Fibroblast of peridontal ligament (primary cell): ENCODE results near the gene PMP22.
A peak's percentile ranks its signal among the peaks of the same experiment; 100 is the strongest.
"Not testable (repeated sequence)": the region's sequence is repeated elsewhere in the genome, so short reads cannot be mapped to it uniquely, and the experiment has no call there.

Source experiments
- DNase-seq: peaks from one replicate; pipeline ENCODE4 v3.0.0-alpha.2; 2010; ENCODE audit errors: extremely low read depth

Gene PMP22

GRCh38 chr17:15210247-15210646 lies 54.9 kb downstream of the PMP22 start:
- no peak for DNase-seq

- not testable (repeated sequence) for DNase-seq
These were observed 62.1 kb downstream of the PMP22 start for GRCh38 chr17:15203062-15203461.

GRCh38 chr17:15200574-15200973 lies 64.6 kb downstream of the PMP22 start:
- DNase-seq = not testable (repeated sequence)

GRCh38 chr17:15197229-15197628 lies 67.9 kb downstream of the PMP22 start:
- DNase-seq = no peak

DNA sequence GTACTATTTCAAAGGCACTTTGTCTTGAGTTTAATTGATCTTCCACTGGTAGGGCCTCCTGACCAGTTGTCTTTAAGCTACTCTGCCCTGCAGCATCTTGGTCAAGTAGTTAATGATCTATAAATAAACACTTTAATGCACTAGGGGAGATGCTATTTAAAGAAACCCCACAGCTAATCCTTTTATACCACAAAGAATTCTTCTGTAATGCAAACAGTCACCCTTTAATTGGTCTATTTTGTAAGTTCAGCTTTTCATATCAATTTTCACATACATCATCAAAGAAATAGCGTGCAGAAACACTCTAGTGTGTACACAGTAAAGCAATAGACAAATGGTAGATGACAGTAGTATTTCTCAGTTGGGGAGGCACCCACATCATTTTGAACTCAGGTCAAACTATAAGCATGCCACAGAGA lies 70.3 kb downstream of the PMP22 start:
- peak; percentile 83 for DNase-seq

DNA sequence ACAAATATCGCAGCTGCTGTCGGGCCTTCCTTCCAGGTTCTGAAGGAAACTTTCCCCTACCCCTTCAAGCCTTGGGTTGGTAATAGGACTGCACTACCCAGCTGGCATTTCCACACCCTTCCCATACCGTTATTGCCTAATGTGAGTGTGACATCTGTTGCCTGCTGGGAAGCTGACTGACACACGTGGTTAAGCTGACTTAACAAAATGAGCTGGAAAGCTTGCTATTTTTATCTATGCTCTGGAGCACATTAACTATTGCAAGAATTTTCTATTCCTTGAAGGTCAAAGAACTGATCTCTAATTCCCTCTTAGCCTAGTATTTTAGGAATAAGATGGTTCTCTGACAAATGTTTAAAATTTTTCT lies 79.5 kb downstream of the PMP22 start:
- DNase-seq = peak; percentile 94

DNA sequence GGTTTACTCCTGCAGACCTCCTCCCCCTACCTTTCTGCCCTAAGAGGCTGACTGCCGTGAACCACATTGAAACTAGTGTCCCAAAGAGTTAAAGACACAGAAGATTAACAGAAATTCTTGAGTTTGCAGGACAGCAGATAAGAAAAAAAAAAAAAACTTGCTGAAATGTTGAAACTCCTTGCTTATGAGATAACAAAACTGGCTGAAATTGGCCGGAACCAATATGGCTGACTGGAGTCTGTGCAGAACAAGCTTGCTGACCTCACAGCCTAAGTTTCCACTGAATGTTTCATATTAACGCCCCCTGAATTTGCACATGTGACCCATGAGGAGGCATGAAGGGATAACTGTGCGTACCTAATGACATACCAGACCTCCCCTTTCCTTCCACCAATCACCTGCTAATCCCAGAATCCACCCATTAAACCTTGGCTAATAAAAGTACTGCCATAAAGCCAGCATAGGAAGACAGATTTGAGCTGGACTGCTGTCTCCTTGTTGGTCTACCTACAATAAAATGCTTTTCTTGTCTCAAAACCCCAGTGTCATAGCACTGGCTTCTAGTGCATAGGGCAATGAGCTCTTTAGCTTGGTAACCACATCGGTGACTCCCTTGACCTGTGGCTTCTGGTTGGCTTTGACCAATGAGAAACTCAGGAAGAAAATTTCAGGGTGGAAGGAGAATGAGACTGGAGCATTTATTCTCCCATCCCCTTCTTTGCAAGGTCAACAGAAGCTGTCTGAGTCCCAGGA lies 80.1 kb downstream of the PMP22 start:
- no peak for DNase-seq

GRCh38 chr17:15181816-15182215 lies 83.3 kb downstream of the PMP22 start:
- DNase-seq = no peak

GRCh38 chr17:15181333-15181732 lies 83.8 kb downstream of the PMP22 start:
- DNase-seq = no peak

DNA sequence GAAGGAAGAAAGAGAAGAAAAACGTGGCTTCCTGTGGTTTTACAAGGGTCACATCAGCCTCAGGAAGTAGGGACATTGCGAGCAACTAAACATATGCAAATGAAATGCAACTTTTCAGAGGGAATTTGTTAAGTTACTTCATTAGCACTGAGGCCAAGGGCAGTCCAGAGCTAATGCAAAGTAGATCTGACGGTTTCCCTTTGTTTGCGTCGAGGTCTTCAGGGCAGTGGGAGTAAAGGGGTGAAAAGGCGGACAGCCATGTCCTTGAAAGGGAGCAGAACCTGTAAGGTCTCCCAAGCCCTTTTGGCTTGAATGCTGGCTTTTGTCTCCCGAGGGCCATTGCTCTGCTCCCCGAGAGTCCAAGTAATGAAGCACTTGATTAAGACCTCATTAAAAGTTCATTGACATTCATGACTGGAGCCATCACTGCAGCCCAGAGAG lies 85.0 kb downstream of the PMP22 start:
- no peak for DNase-seq
